SIG-M5 treated with dmso at 0.1 percent for 504 hours (cell line): ENCODE results near the gene ALOX12B.
A peak's percentile ranks its signal among the peaks of the same experiment; 100 is the strongest.
"Not testable (repeated sequence)": the region's sequence is repeated elsewhere in the genome, so short reads cannot be mapped to it uniquely, and the experiment has no call there.

Source experiments
- DNase-seq: peaks from one replicate; lab custom pipeline; 2025; ENCODE audit not compliant: unreplicated experiment; lab: John Stamatoyannopoulos, UW

ALOX12B gene

GRCh38 chr17:8084250-8084649 is 3.3 kb downstream of the ALOX12B start:
- DNase-seq = no peak

GRCh38 chr17:8082292-8082691 is 5.2 kb downstream of the ALOX12B start:
- no peak for DNase-seq

DNA sequence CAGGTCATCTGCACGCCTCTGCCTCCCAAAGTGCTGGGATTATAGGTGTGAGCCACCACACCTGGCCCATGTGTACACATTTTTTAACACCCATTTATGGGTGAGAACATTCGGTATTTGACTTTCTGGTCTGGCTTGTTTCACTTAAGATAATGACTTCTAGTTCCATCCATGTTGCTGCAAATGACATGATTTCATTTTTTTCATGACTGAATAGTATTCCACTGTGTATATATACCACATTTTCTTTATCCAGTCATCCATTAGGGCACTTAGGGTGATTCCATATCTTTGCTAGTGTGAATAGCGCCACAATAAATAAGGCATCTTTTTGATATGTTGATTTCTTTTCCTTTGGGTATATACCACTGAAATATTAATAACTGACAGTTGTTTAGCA is 5.6 kb downstream of the ALOX12B start:
- no peak for DNase-seq

- no peak for DNase-seq
Measured at GRCh38 chr17:8080799-8081219, 6.7 kb downstream of the ALOX12B start.

DNA sequence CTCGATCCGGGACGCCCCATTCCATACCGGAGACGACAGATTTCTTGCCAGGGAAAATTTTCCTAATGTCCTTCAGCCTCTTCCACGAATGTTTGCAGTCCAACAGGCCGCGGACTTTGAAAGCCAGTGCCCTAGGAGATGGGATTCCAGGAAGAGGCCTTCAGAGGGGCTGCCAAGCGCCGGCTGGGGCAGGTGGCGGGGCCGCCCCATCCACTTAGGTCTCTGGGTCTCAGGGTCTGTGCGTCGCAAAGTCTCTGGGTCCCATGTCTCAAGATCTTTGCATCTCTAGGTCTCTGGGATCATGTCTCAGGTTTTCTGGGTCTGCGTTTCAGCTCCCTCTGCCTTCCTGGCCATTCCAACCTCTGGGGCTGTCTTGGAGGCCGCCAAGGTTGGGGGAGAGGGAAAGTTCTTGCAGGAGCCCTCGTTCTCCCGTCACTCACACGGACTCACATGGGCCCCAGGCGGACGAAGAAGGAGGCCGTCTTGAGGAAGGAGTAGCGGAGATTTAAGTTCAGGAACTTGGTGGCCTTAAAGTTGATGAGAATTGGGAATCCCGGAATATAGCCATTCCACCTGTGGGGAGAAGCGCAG is 7.2 kb downstream of the ALOX12B start:
- no peak for DNase-seq

DNA sequence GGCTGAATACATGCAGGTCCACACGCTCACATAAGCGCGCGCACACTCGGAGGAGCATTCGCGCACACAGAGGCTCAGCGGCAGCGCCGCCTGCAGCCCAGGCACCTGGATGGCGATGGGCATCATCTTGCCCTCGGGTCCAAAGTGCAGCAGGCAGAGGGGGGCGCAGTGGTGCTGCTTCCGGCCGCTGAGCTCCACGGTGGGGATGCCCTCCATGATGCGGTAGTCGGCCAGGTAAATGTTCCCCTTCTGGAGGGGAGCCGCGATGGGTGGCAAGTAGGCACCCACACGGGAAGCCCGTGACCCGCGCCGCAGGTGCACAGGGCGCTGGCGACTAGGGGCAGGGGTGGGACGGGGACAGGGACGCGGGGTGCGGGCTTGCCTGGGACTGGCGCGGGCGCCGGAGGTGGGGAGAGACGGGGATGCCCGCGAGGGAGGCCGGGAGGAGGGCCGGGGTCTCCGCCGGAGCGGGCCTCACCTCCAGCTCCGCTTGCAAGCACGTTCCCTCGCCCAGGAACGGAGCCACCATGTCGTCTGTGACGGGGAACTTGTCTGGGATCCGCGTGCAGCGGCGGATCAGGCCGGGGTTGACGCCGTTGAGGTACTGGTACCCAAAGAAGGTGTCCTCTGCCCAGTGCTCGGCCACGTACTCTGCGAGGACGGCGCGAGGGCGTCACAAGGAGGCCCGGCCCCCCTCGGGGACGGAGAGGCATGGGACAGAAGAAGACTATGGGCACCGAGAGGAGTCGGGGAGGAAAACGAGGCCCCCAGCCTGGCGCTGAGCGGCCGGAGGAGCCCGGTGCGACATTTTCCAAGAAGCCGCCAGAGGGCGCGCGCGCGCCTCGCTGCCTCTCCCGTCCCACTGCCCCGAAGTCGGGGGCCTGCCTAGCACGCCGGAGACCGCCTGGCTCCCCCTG is 8.0 kb downstream of the ALOX12B start:
- peak; percentile 34 for DNase-seq

GRCh38 chr17:8077939-8078338 is 9.6 kb downstream of the ALOX12B start:
- not testable (repeated sequence) for DNase-seq

- DNase-seq = no peak
Measured at GRCh38 chr17:8076502-8077266, 10.8 kb downstream of the ALOX12B start.

- no peak for DNase-seq
Measured at GRCh38 chr17:8075574-8076342, 11.8 kb downstream of the ALOX12B start.

GRCh38 chr17:8075081-8075480 is 12.4 kb downstream of the ALOX12B start:
- no peak for DNase-seq

DNA sequence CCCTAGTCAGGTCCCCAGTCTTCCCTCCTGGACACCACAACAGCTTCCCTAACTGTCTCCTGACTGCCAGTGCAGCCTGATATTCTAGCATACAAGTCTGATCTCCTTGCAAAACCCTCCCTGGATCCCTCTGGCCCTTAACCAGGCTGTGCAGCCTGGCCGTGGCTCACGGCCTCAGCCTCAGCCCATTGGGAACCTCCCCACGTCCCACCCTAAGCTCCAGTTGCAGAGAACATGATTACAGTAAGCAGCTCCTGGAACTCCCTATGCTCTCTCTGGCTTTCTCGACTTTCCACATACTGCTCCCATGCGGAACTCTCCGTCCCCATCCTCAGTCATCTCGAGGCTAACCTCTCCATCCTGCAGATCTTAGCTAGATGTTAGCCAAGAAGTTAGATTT is 13.0 kb downstream of the ALOX12B start:
- no peak for DNase-seq

GRCh38 chr17:8073627-8074484 is 13.7 kb downstream of the ALOX12B start:
- DNase-seq = peak; percentile 55

DNA sequence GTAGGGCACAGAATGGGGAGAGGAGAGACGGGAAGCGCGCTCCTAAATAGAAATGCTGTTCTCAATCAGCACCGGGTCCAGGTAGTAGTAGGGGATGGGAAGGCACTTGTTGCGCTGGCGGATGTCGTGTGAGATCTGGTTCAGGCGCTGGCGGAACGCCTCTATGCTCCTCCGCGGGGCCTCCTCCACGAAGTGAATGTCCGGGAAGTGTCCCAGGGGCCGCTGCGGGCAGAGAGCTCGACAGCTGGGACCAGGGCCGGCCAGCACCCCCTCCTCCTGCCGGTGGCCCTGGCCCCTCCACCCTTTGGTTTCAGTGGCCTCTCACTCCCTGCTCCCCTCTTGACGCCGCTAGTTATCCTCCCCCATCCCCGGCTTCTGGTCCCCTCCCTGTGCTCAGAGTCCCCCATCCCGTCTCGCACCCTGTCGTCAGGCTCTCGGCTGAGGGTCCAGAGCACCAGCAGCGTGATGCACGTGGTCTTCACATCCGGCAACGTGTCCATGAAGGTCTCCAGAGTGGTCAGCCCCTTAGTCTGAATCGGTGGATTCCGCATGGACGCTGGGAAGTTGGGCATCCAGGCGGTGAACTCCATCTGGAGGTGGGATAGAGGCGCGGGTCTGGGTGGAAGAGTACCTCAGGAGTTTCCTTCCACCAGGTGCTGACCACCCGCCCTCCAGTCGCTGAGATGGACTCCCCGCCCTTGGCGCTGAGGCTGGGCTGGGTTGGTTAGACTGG is 14.6 kb downstream of the ALOX12B start:
- no peak for DNase-seq

- no peak for DNase-seq
Measured at GRCh38 chr17:8072341-8072728, 15.2 kb downstream of the ALOX12B start.

GRCh38 chr17:8071496-8071895 is 16.0 kb downstream of the ALOX12B start:
- no peak for DNase-seq

GRCh38 chr17:8069587-8069860 is 18.0 kb downstream of the ALOX12B start:
- no peak for DNase-seq

GRCh38 chr17:8068736-8069586 is 18.6 kb downstream of the ALOX12B start:
- DNase-seq = peak; percentile 7

- no peak for DNase-seq
Measured at GRCh38 chr17:8067806-8068205, 19.7 kb downstream of the ALOX12B start.
